Stimulated activated CD4-positive, alpha-beta T cell treated with anti-CD3 and anti-CD28 coated beads, Interleukin-4, amount 100 ng/mL, for 48 hours (primary cell): ENCODE measurements around the gene SIL1.
"Not testable (repeated sequence)": the region's sequence is repeated elsewhere in the genome, so short reads cannot be mapped to it uniquely, and the experiment has no call there.

Experiments
- DNase-seq, 2 donors: peaks; one replicate each; pipeline ENCODE4 v3.0.0-alpha.2; 2020; ENCODE audit warnings: low read depth in 2 of 2

The SIL1 gene

DNA sequence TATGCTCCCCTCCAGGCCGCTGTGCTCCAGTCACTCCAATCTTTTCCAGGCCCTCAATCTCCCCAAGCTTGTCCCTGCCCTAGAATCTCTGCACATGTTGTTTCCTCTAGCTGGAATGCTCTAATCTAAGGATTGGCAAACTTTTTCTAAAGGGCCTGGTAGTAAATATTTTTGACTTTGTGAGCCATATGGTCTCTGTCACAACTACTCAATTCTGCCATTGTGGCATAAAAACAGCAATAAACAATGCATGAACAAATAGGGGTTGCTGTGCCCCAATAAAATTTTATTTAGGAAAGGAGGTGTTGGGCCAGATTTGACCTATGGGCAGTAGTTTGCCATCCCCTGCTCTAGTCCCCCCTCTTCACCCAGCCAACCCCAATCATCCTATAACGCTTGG is 172.5 kb downstream of the SIL1 start:
- DNase-seq: no peak

DNA sequence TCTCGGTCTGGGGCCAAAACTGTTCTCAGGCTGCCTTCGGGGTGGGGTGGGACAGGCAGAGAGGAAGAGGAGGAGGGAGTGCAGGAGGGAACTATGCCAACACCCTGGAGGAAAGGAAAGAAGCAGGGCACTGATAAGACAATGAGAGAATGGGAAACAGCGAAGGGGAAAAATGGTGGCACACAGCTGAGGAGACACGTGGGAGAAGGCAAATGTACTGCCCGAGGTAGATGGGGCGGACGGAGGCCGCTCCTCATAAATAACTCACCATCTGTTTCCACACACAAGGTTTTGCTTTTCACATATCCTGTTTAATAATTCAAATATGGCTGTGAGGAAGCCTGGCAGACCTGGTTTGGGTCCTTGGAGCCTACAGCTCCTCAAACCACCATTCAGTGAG is 174.9 kb downstream of the SIL1 start:
- DNase-seq: no peak

DNA sequence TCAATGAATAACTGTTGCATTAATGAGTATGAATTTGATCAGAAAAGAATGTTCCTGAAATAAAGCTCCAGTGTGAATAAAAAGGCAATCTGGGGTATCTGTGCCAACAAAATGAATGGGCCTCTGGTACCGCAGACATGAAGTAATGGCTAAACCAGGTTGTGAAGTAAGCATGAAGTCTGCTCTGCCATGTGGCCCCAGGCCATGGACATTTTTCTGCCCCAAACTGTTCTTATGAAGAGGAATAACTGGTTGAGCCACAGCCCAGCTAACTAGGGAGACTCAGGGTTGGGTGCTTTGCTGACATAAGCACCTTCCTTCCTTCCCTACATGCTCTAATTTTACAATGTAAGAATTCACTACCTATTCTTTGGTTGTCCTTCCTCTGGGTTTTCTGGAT is 175.6 kb downstream of the SIL1 start:
- DNase-seq: no peak

GRCh38 chr5:139021346-139021745 is 176.8 kb downstream of the SIL1 start:
- no peak for DNase-seq

DNA sequence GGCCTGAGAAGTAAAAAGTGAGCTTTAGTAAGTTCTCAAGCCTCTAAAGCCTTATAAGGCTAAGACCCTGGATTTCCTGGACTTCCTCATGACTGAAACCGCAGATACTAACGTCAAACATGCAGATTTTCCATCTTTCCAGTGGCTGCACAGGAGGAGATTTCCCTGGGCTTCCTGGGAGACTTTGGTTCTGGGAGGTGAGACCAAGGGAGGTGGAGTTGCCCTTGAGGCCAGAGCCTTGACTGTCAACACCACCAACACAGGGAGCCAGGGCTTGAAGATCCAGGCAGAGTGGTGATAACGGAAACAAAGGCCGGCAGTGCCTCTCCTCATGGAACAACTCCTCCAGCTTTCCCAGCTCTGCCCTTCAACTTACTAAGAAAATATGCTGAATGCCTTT is 178.3 kb downstream of the SIL1 start:
- no peak for DNase-seq

DNA sequence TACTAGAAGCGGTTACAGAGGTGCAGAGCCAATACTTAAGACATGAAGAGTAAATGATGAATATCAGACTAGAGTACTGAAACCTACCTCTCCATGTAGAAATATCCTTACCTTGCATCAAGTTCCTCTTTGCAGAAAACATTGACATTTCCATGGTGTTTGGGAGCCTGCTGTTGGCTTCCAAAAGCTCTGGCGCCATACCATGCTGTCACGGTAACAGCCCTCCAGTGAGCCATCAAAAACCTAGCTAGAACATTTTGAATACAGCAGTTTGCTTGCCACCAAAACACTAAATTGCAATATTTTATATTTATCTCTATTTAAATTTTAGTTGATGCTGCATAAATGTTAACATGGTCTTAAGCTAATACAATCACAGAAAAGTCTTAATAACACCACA is 179.0 kb downstream of the SIL1 start:
- no peak for DNase-seq

GRCh38 chr5:139017624-139018023 is 180.5 kb downstream of the SIL1 start:
- DNase-seq: no peak

- no peak for DNase-seq
Observed at GRCh38 chr5:139016186-139016585, 182.0 kb downstream of the SIL1 start.

GRCh38 chr5:139014726-139015125 is 183.4 kb downstream of the SIL1 start:
- no peak for DNase-seq

DNA sequence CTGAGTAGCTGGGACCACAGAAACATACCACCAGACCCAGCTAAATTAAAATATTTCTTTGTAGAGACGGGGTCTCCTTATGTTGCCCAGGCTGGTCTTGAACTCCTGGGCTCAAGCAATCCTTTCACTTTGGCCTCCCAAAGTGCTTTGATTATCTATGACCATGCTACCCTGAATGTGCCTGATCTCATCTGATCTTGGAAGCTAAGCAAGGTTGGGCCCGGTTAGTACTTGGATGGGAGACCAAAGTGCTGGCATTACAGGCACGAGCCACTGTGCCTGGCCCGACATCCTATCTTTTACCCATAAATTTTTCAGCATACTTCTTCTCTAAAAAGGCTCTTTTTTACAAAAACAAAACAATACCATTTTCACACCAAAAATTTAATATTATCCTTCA is 186.0 kb downstream of the SIL1 start:
- DNase-seq: no peak

DNA sequence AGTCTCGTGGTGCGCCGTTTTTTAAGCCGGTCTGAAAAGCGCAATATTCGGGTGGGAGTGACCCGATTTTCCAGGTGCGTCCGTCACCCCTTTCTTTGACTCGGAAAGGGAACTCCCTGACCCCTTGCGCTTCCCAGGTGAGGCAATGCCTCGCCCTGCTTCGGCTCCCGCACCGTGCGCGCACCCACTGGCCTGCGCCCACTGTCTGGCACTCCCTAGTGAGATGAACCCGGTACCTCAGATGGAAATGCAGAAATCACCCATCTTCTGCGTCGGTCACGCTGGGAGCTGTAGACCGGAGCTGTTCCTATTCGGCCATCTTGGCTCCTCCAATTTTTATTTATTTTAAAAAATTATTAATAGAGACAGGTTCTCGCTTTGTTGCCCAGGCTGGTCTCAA is 187.0 kb downstream of the SIL1 start:
- not testable (repeated sequence) for DNase-seq

DNA sequence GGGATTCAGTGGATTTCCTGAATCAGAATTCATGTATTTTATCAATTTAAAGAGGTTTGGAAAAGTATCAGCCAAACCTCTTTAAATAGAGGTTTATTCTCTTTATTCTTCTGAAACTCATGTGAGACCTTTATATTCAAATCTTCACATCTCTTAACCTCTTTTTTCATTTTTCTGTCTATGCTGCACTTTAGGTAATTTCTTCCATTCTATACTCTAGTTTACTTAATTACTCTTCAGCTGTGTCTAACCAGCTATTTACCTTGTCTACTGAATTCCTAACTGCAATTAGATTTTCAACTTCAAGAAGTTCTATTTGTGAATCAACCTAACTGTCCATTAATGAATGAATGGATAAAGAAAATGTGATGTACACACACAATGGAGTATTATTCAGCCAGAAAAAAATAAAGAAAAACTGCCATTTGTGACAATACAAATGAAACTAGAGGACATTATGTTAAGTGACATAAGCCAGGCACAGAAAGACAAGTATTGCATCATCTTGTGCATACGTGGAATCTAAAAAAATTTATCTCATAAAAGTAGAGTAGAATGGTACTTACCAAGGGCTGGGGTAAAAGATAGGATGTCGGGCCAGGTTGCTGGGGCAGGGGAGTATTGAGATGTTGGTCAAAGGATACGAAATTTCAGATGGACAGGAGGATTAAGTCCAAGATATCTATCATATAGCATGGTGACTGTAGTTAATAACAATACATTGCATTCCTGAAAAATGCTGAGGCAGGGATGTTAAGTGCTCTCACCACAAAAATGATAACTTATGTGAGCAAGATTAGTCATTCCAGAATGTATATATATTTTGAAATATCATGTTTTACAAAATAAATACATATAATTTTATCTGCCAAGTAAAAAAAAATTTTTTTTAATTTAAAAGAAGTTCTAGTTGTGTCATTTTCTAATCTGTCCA is 193.5 kb downstream of the SIL1 start:
- no peak for DNase-seq

DNA sequence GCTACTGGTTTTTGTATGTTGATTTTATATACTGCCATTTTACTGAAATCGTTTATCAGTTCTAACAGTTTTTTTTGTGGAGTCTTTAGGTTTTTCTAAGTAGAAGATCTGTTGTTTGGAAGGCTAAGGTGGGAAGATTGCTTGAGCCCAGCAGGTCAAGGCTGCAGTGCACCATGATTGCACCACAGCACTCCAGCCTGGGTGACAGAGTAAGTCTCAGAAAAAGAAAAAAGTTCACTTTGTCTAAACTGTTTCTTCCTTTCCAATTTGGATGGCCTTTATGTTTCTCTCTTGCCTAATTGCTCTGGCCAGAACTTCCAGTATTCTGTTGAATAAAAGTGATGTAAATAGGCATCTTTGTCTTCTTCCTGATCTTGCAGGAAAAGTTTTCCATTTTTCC is 198.5 kb downstream of the SIL1 start:
- DNase-seq: no peak

- no peak for DNase-seq
Observed at GRCh38 chr5:138998521-138998920, 199.6 kb downstream of the SIL1 start.

GRCh38 chr5:138996120-138996519 is 202.0 kb downstream of the SIL1 start:
- DNase-seq: no peak

- no peak for DNase-seq
Observed at GRCh38 chr5:138990986-138991590, 207.1 kb downstream of the SIL1 start.

DNA sequence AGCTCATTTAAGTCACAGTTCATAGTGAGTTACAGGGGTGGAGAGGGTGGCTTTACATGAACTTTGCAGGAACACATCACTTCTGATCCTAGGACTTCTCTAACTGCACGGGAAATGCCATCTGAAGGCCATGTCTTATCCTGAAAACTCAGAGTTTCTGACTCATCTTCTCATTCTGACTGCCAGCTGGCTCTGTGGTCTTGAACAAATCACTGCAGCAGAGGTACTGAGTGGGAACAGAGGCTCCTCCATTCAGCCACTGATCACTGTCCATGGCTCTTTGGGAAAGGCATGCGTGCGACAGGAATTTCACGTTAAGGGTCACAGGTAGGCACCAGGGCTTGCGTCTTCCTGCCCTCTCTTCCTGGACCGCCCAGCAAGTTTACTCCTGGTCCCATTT is 208.4 kb downstream of the SIL1 start:
- DNase-seq: no peak

GRCh38 chr5:138986186-138986800 is 211.9 kb downstream of the SIL1 start:
- DNase-seq: no peak

DNA sequence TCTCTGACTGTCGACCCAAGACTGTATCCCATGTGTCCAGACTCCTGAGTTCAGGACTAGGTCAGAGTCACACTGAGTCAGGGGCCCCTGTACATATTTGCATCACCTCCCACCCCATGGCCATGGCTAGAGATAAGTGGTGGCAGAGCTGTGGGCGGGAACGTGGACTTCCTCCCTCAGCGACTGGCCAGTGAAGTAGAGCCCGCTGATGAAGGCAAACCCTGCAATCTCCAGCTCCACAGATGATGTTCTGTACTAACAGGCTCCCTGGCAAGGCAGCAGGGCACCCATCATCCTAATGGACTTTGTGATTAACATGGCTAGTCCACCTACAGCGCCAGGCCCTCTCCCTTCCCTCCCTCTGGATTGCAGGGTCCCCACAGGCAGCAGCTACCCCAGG is 212.5 kb downstream of the SIL1 start:
- no peak for DNase-seq

DNA sequence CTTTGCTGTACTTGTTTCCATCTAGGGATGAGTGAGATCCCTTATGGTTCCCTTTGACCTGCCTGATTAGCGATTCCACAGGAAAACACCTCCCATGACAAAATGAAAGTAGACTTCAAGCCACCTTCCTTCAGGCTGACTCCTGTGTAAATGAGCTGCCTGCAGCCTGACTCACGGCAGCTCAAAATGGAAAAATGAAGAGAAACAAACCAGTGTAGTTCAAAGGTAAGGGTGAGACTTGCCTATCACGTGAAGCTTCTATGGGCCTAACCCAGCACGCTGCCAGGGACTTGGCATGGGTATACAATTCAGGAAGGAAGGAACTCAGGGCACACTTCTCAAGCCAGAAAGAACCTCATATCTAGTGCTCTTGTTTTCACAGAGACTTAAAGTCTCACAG is 212.9 kb downstream of the SIL1 start:
- no peak for DNase-seq

- DNase-seq: no peak
Observed at GRCh38 chr5:138983984-138984383, 214.2 kb downstream of the SIL1 start.

DNA sequence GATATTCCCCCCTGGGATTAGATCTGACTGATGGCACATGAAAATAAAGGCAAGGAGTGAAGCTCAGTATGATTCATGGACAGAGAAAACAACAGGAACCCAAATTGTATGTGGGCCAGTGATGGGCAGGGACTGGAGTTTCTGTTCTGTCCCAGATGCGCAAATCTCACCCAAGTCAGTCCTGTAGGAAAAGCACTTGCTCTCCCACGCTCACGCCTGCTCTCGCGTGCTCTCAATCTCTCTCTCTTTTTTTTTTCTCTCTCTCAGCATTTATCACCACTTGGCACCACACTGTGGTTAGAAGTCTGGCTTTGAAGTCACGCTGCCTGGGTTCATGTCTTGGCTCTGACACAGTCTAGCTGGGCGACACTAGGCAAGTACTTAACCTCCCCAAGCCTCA is 216.6 kb downstream of the SIL1 start:
- DNase-seq: no peak

- DNase-seq: no peak
Observed at GRCh38 chr5:138981131-138981530, 217.0 kb downstream of the SIL1 start.
